SK-N-MC (cell line): Measurements from ENCODE around the gene ZNF652.

ENCODE experiments used
- EZH2 ChIP-seq: fragments of 200-600 bp; sonication (generic); IDR thresholded peaks from one replicate; pipeline ENCODE4 v1.6.1; 2017; ENCODE audit warnings: antibody characterized with exemption
- POLR2AphosphoS5 ChIP-seq: IDR thresholded peaks from 2 replicates; pipeline ENCODE4 v1.6.1; 2012; ENCODE audit warnings: mild to moderate bottlenecking, low read depth, low read length, borderline replicate concordance

DNA sequence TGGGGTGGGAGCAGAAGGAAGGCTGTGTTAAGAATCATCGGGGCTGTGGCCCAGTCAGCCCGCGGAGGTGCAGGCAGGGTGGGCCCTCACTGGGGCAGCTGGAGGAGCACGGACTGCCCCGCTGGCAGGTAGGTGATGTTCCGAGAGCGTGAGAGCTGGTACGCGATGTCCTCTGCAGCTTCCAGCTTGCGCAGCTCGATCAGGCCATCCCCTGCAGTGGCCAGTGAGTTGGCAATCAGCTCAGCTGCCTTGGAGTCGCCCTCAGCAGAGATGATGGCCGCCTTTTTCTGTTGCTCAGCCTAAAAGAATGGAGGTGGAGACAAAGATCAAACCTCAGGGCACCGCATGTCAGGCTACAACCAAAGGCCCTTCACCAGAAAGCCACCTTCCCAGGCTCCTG, 42.9 kb upstream of the ZNF652 start:
- TF ChIP-seq EZH2 (no peak), POLR2AphosphoS5 (no peak)
